Hepatocyte (in vitro differentiated cells): ENCODE data around the gene RARG.

Experiments used
- CTCF ChIP-seq: fragments of 200-600 bp; sonication (generic); IDR thresholded peaks from 2 replicates; pipeline ENCODE4 v1.5.1; 2016; ENCODE audit warnings: antibody characterized with exemption, mild to moderate bottlenecking; ENCODE audit not compliant: poor library complexity
- EZH2 ChIP-seq: fragments of 200-600 bp; sonication (generic); IDR thresholded peaks from 2 replicates; pipeline ENCODE4 v1.6.1; 2016; ENCODE audit warnings: antibody characterized with exemption, mild to moderate bottlenecking, borderline replicate concordance
- EZH2phosphoT487 ChIP-seq: fragments of 200-600 bp; sonication (generic); IDR thresholded peaks from one replicate; pipeline ENCODE4 v1.6.1; 2018; ENCODE audit warnings: antibody characterized with exemption, mild to moderate bottlenecking, low read depth, moderate library complexity; ENCODE audit not compliant: unreplicated experiment, severe bottlenecking

DNA sequence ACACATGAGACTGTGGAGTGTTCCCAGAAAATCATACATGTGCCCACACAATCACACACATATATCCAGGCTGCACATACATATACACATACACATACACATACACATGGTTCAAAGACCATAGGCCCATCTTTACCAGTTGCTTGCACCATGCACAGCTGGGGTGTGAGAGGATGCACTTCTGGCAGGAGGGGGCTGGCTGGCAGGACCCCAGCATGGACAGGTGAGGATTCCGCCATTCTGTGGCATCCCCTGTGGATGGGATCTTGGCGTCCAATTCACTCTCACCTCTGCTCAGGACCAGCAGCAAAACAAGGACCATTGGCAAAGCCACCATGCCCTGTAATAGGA, 31.9 kb downstream of the RARG start:
- TF ChIP-seq CTCF (no peak), EZH2 (no peak), EZH2phosphoT487 (no peak)
